VCaP (cell line): ENCODE measurements around the gene IQCF5.
"Not testable (repeated sequence)": the region's sequence is repeated elsewhere in the genome, so short reads cannot be mapped to it uniquely, and the experiment has no call there.

Source experiments
- H3K27ac ChIP-seq: fragments of 450-650 bp; 2 replicates; pipeline ENCODE4 v1.5.1; 2017
- CTCF ChIP-seq: fragments of 450-650 bp; conservative IDR thresholded peaks from 2 replicates; pipeline ENCODE4 v1.5.1; 2017; ENCODE audit warnings: mild to moderate bottlenecking, moderate library complexity

The IQCF5 gene

DNA sequence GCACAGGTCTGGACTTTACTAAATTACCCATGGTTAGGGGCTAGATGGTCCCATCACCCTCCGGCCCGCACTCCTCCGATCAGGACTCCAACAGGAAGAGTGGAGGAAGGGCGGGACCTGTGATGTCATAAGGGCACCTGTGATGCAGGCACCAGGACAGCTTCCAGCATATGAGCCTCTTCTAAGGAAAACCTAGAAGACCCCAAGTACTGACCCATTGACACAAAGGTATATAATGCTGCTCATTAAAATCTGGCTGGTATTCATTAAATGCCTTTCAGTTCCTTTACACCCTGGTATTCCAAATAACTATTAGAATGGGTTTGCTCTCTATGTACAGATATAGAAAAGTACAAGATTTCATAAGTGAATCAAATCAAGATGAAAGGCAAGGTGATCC, at the start of gene IQCF5:
Gene IQCF5 (minus strand): TSS at position 101 of the 400 bp plus-strand sequence. CDS start 70 bp downstream, at position 31.
- no peak for TF ChIP-seq CTCF
- H3K27ac ChIP-seq = no peak within 1 kb of the TSS

- no peak for TF ChIP-seq CTCF
- no peak overlapping the region for H3K27ac ChIP-seq
These were observed 45.7 kb upstream of the IQCF5 start for GRCh38 chr3:51921081-51921578.

- TF ChIP-seq CTCF = no peak
- H3K27ac ChIP-seq = no peak overlapping the region
These were observed 41.0 kb upstream of the IQCF5 start for GRCh38 chr3:51916418-51916817.

- no peak for TF ChIP-seq CTCF
- H3K27ac ChIP-seq = no peak overlapping the region
These were observed 32.6 kb upstream of the IQCF5 start for GRCh38 chr3:51908026-51908425.

DNA sequence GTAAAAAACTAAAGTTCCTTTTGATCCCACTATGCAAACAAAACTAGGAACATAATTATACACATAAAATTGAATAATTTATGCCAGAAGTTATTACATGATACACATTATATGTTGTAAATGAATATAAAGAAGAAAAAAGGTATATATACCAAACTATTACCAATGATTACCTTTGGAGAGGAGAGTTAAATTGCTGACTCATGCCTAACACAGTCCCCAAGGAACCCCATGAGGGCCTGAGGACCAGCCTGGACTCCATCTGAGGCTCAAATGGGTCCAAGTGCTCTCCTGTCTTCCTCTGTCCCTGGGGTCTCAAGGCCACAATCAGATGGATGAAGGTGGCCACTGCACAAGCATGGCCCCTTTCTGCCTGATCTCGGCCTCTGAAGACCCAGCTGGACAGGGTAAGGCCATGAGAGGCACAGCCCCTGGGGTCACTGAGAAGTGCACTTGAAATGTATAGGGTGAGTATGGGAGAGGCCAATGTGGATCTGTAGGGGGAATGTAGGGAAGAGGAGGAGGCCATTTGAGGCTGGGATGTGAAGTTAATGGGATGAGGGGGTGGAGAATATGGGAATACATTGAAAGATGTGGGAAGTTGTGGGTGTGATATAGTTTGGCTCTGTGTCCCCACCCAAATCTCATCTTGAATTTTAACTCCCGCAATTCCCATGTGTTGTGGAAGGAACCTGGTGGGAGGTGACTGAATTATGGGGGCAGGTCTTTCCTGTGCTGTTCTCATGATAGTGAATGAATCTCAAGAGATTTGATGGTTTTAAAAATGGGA, 28.8 kb upstream of the IQCF5 start:
- no peak overlapping the region for H3K27ac ChIP-seq
- no peak for TF ChIP-seq CTCF

- H3K27ac ChIP-seq = not testable (repeated sequence)
These were observed 27.0 kb upstream of the IQCF5 start for GRCh38 chr3:51902361-51902760.

GRCh38 chr3:51900043-51900442, 24.6 kb upstream of the IQCF5 start:
- H3K27ac ChIP-seq = not testable (repeated sequence)

DNA sequence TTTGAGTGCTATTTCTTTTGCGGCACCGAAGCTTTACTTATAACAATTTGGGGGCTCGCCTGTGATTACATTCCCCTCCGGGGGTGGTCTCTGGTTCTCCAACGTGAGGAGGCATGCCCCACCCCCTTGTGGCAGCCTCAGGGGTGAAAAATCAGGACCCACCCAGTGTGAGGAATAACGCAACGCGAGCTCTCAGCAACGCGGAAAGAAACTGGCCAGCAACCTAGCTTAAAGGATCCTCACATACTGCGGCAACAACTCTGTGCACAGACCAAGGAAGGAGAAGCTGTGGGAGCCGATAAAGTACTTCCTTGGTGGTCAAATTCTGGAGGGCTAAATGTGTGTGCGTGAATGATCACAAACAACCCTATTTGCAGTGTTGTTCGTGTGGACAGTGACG, 22.0 kb upstream of the IQCF5 start:
- H3K27ac ChIP-seq = no peak overlapping the region

More for the DNA sequence above, 22.0 kb upstream of the IQCF5 start:
- TF ChIP-seq CTCF = no peak
